ENCODE measurements around the gene SRRM3. TPM values are rescaled to one million over a fixed set of nuclear protein-coding genes. Genes with fewer than 3 reads are reported as not detected.
A peak's percentile ranks its signal among the peaks of the same experiment; 100 is the strongest.

SRRM3 gene
- total RNA-seq, 2 experiments from 2014 or later = not detected

DNA sequence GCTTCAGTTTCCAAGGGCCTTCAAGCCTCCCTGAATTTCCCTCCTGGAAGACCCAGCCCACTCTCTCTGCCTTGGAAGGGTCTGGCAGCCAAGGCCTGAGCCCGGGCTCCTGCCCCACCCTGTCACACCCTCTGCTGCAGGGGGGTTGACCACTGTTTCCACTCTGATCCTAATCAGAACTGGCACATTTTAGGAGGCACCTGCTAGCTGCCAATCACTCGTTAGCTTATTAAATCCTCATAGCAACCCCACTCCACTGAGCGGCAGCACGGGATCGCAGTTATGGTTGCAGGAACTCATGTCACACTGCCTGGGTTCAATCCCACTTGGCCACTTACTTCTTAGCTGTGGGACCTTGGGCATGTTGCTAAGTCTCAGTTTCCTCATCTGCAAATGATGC is 113.7 kb downstream of the SRRM3 start:
- Histone ChIP-seq H3K27ac (ENCODE audit: low read depth, low read length, poor library complexity, severe bottlenecking) (no peak overlapping the region), H3K4me2 (ENCODE audit: low read length) (no peak overlapping the region), H3K9me2 (ENCODE audit: insufficient read depth, low read length) (no peaks in the 10 kb centered on the region), H3K4me3 (ENCODE audit: low read depth, low read length, poor library complexity, severe bottlenecking) (no peak overlapping the region), H4K20me1 (ENCODE audit: insufficient read depth, low read length) (no peaks in the 10 kb centered on the region), H3K36me3 (ENCODE audit: insufficient read depth, low read length) (no peaks in the 10 kb centered on the region), H2AFZ (ENCODE audit: low read length) (no peak overlapping the region), H3K79me2 (ENCODE audit: insufficient read depth, low read depth, low read length) (no peaks in the 10 kb centered on the region), H3K9me3 (ENCODE audit: low read length) (no peaks in the 10 kb centered on the region), H3K4me1 (ENCODE audit: insufficient read depth, low read length, poor library complexity, severe bottlenecking) (peaks cover 27% of the 10 kb centered on the region)
- TF ChIP-seq EZH2phosphoT487 (IDR thresholded peaks at IDR 0.05; ENCODE audit: borderline replicate concordance, low read depth, low read length) = no peak
- peak; percentile 40; the same call in 1 of the 2 replicates for TF ChIP-seq CTCF (conservative IDR thresholded peaks at IDR 0.05; ENCODE audit: low read length)
- CTCF ChIA-PET (ENCODE audit: unreplicated experiment) = interaction anchor here (1.1 to 2.9 kb wide), 4 partner anchors 18 to 137 kb away, joined by 3 to 15 read pairs (median 6); no protein-coding TSS in a partner anchor
- intact Hi-C loops (cut with micrococcal nuclease; ENCODE audit: unreplicated experiment) = no loop called here
- DNase-seq (ENCODE audit: low spot score) = peak; percentile 32
- BruUV-seq (replicated peaks) = no TSS peak
- POLR2A ChIA-PET = no interaction called here

- H3K4me1 ChIP-seq (ENCODE audit: insufficient read depth, low read length, poor library complexity, severe bottlenecking) = peaks cover 27% of the 10 kb centered on the region
- peak overlapping the region; percentile 22 for H3K27ac ChIP-seq (ENCODE audit: low read depth, low read length, poor library complexity, severe bottlenecking)
- peak overlapping the region; percentile 76 for H3K4me3 ChIP-seq (ENCODE audit: low read depth, low read length, poor library complexity, severe bottlenecking)
- intact Hi-C loops (cut with micrococcal nuclease; ENCODE audit: unreplicated experiment) = no loop called here
- H3K9me3 ChIP-seq (ENCODE audit: low read length) = no peaks in the 10 kb centered on the region
- ChIA-PET CTCF (ENCODE audit: unreplicated experiment) (no interaction called here), POLR2A (interaction anchor here (0.7 to 2.6 kb wide), 13 partner anchors 8 to 139 kb away, joined by 3 to 14 read pairs (median 4); partner anchors contain the start of genes HSPB1 and YWHAG)
- H3K4me2 ChIP-seq (ENCODE audit: low read length) = peak overlapping the region; percentile 87
- peak overlapping the region; percentile 81 for H2AFZ ChIP-seq (ENCODE audit: low read length)
- no TSS peak for BruUV-seq (replicated peaks)
- H3K79me2 ChIP-seq (ENCODE audit: insufficient read depth, low read depth, low read length) = no peaks in the 10 kb centered on the region
- TF ChIP-seq CTCF (conservative IDR thresholded peaks at IDR 0.05; ENCODE audit: low read length) (no peak), EZH2phosphoT487 (IDR thresholded peaks at IDR 0.05; ENCODE audit: borderline replicate concordance, low read depth, low read length) (no peak)
- DNase-seq (ENCODE audit: low spot score) = no peak
- peaks cover 6% of the 10 kb centered on the region; the same call in 1 of the 2 replicates for H3K36me3 ChIP-seq (ENCODE audit: insufficient read depth, low read length)
- no peaks in the 10 kb centered on the region for H3K9me2 ChIP-seq (ENCODE audit: insufficient read depth, low read length)
- no peaks in the 10 kb centered on the region for H4K20me1 ChIP-seq (ENCODE audit: insufficient read depth, low read length)
These were observed 115.5 kb downstream of the SRRM3 start for GRCh38 chr7:76316984-76317781.
